Frontal cortex (tissue), 4 donors: ENCODE measurements around the gene CDO1. TPM values are rescaled to one million over a fixed set of nuclear protein-coding genes. Genes with fewer than 3 reads are reported as not detected.

Experiments
- DNase-seq, 2 donors: peaks; one replicate each; pipeline ENCODE4 v3.0.0; 2012; ENCODE audit warnings: low spot score in 2 of 2
- FAIRE-seq: peaks from 2 replicates; lab custom pipeline; 2012; peaks lifted over from hg19 to GRCh38; lab: Jason Lieb, UNC
- small RNA-seq: library from RNA; depleted of rRNA; stranded (forward); fragments of <200 nt; gene quantifications from one replicate; pipeline ENCODE3, GENCODE V24; 2014
- total RNA-seq: library from RNA; depleted of rRNA; stranded (reverse); fragments of >200 nt; gene quantifications from one replicate; pipeline ENCODE4 v1.2.3, GENCODE V29; 2014
- donor health status: control.
- donor health status: control.
- donor health status: control.

CDO1 gene
- total RNA-seq, 1 donor from 2014 or later: 53.8 TPM

DNA sequence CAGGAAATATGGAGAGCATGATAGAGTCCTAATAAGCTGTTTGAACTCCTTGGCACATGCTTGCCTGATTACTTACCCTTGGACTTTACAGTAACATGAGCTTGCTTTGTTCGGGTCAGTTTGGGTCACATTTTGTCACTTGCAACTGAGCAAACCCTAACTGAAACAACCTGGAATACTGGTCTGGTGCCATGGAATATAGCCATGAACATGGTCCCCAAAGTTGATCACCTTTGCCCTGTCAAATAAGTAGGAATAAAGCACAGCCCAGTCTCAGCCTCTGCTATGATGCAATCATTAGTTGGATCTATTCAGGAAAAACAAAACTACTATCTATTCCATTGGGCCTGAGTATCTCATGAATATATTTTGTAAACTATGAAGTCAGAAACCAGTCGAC lies 18.2 kb downstream of the CDO1 start:
- no peak for DNase-seq
- no peak for FAIRE-seq

DNA sequence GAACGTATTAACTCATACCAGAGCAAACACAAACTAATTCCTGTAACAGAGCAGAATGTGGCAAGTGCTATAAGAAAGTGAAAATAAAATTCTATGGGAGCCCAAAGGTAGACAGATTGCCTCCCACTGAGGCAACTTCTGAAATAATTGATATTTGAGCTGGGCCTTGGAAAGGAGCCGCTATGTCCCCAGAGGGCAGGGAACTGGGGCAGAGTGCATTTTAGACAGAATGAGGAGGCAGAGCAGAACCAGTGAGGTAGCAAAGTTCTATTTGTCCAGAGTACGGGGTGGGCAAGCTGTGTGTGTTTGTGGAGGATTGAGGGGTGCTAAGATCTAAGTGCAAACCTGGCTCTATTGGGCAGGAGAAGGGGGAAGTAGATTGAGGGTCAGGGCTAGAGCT lies 19.8 kb downstream of the CDO1 start:
- no peak for DNase-seq

GRCh38 chr5:115795700-115796099 lies 20.8 kb downstream of the CDO1 start:
- DNase-seq (no peak), FAIRE-seq (no peak)

More for the DNA sequence above, 19.8 kb downstream of the CDO1 start:
- FAIRE-seq: no peak

DNA sequence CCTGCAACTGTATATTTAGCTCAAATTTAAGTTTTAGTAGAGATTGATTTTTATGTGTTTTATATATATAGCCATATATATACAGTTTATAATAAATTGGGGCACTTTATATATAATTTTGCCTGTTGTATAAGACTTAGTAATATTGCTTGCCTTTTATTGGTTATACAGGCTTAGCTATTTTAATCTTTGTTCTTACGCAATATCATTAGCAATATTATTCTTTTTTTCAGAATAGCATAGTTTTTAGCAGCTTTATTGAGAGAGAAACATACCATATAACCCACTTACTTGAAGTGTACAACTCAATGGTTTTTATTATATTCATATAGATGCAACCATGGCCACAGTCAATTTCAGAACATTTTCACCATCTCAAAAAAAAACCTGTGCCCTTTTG lies 28.0 kb downstream of the CDO1 start:
- FAIRE-seq: no peak
- DNase-seq: no peak

DNA sequence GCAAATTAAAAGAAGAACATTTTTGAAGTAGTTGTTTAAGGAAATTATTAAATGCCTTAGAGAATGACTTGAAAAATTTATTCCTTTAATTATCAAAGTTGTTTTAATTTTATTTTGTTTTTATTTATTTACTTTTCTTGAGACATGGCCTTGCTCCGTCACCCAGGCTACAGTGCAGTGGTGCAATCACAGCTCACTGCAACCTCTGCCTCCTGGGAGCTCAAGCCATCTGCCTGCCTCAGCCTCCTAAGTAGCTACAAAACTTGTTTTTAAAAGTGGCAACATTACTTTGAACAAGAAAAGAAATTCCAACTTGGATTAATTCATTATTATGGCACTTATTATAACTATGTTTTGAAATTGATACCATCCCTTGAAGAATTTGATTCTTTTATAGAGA lies 29.0 kb downstream of the CDO1 start:
- no peak for FAIRE-seq
- DNase-seq: no peak

GRCh38 chr5:115785381-115786065 lies 30.9 kb downstream of the CDO1 start:
- FAIRE-seq: no peak
- DNase-seq: no peak

GRCh38 chr5:115778417-115778816 lies 38.0 kb downstream of the CDO1 start:
- no peak for DNase-seq
- FAIRE-seq: no peak

GRCh38 chr5:115776989-115777388 lies 39.5 kb downstream of the CDO1 start:
- no peak for DNase-seq

GRCh38 chr5:115775999-115776398 lies 40.5 kb downstream of the CDO1 start:
- FAIRE-seq (no peak), DNase-seq (no peak)

More at GRCh38 chr5:115776989-115777388, 39.5 kb downstream of the CDO1 start:
- no peak for FAIRE-seq

DNA sequence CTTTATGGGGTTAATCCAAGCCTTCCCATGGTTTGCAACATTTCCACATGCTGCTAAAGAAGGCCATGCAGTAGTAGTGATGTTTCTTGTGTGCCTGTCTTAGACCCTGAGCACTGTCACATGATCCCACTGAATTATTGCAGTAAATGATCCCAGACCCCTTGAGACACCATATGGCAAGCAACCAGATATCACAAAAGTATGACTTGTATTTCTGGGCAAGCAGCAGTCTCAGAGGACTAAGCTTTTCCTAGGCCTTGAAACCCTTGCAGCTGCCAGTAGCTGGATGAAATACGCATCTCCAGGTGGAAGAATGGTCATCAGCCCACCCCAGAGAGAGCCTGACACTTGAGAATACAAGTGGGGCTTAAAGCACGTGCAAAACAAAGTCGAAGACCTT lies 41.8 kb downstream of the CDO1 start:
- DNase-seq: no peak
- no peak for FAIRE-seq

DNA sequence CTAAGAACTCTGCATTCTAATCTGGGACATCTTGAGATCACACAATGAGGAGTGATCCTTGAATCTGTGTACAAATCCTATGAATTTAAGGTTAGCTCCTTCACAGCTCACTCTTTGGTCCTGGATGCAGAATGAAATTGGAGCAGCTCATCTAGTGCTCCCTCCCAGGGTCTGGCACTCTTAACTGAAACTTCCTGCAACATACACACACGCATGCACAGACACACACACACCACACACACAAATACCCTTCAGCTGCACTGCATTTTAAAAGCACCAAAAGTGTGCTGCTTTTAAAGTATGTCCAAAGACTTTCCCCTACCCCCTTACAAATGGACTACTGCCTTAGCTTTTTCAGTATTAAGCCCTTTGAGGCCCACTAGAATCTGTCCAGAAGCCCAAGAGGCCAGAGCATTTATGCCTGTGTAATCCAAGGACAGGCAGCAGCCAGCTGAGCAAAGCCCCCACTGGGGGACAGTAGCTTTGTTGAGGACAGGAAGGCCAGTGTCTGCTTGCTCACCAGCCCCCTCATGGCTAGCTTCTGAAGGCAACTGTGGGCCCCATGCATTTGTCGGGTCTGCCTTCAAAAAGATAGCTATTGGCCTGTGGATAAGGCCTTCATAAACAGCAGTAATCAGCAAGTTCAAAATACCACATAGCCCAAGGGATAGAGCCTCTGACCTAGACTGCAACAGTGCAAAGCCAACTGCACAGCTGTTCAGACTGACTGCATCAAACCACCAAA lies 43.6 kb downstream of the CDO1 start:
- no peak for DNase-seq
- FAIRE-seq: no peak

DNA sequence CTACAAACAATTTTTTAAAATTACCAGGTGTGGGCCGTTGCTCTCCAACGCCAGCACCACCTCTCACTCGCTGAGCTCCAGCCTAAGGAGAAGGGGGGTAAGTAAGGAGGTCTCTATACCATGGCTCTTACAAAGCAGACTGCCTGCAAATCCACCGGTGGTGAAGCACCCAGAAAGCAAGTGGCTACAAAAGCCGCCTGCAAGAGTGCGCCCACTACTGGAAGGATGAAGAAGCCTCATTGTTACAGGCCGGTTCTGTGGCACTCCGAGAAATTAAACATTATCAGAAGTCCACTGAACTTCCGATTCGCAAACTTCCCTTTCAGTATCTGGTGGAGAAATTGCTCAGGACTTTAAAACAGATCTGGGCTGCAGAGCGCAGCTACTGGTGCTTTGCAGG lies 46.0 kb downstream of the CDO1 start:
- no peak for FAIRE-seq
- DNase-seq: no peak

DNA sequence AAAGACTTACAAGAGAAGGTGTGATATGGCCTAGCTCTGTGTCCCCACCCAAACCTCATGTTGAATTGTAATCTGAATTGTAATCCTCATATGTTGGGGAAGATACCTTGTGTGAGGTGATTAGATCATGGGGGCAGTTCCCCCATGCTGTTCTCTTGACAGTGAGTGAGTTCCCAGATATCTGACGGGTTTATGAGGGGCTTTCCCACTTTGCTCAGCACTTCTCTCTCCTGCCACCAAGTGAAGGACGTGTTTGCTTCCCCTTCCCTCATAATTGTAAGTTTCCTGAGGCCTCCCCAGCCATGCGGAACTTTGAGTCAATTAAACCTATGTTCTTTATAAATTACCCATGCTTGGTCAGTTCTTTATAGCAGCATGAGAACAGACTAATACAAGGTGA lies 49.0 kb downstream of the CDO1 start:
- FAIRE-seq (no peak), DNase-seq (no peak)

DNA sequence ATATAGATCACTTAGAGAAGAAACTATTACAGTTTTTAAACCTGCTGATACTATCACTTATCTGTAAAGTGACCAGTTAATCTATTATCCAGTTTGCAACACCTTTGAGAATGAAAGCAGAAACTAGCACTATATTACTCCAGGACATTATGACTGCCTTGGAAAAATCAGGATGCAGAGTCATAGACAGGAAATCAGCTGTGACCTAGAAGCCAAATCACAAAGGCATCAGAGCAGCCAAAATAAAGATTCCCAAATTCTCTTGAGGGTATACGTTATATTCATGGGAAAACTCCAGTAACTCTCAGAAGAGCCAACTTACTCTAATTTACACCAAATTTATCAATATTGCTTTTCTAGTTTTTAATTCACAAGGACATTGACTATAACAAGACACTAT lies 49.9 kb downstream of the CDO1 start:
- FAIRE-seq: no peak
- no peak for DNase-seq

GRCh38 chr5:115758356-115758755 lies 58.1 kb downstream of the CDO1 start:
- no peak for FAIRE-seq
- no peak for DNase-seq

DNA sequence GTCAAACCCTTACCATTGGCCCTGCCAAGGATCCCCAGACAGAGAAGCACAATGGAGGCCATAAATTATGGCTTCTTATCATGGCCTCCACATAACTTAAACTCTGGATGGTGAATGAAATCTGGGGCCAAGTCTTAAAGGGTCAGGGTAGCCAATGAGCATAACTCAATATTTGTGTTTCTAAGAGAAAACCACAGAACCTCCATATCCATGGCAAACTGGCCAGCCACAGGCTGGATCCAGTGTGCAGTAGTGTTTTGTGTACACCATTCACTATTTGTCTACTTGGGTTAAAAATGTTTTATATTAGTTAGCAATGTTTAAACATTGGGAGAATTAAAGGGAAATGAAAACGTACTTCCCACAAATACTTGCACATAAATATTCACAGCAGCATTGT lies 60.8 kb downstream of the CDO1 start:
- FAIRE-seq: no peak
- DNase-seq: no peak

Small RNAs within 50 kb of the gene (small RNA-seq; reads per million reads assigned to genes)
- gene RNU2-49P: 0.13 reads per million

Other genes with a start within 250 kb of the CDO1 start
- gene TICAM2, start 214.2 kb downstream of the CDO1 start, total RNA-seq: 1.2 TPM
- 109 TPM for gene TMED7, start 190.6 kb downstream of the CDO1 start, total RNA-seq
- gene ATG12, start 24.9 kb upstream of the CDO1 start, total RNA-seq: 69.3 TPM
- gene AP3S1, start 25.3 kb upstream of the CDO1 start, total RNA-seq: 150 TPM
- 1.6 TPM for gene LVRN, start 145.8 kb upstream of the CDO1 start, total RNA-seq
- gene ARL14EPL, start 215.8 kb upstream of the CDO1 start, total RNA-seq: not detected